ENCODE measurements around the gene PIGT.

- TF ChIP-seq CTCF (IDR thresholded peaks at IDR 0.05) (no peak), POLR2A (IDR thresholded peaks at IDR 0.05) (no peak), POLR2AphosphoS5 (IDR thresholded peaks at IDR 0.05) (no peak), EP300 (IDR thresholded peaks at IDR 0.05) (no peak)
Measured at GRCh38 chr20:45444050-45444449, 28.1 kb downstream of the PIGT start.
